ENCODE data around the gene SDF4. TPM values are rescaled to one million over a fixed set of nuclear protein-coding genes. Genes with fewer than 3 reads are reported as not detected.

The SDF4 gene
- total and polyA plus RNA-seq, 2 experiments from 2014 or later: 45.0 to 62.6 TPM

DNA sequence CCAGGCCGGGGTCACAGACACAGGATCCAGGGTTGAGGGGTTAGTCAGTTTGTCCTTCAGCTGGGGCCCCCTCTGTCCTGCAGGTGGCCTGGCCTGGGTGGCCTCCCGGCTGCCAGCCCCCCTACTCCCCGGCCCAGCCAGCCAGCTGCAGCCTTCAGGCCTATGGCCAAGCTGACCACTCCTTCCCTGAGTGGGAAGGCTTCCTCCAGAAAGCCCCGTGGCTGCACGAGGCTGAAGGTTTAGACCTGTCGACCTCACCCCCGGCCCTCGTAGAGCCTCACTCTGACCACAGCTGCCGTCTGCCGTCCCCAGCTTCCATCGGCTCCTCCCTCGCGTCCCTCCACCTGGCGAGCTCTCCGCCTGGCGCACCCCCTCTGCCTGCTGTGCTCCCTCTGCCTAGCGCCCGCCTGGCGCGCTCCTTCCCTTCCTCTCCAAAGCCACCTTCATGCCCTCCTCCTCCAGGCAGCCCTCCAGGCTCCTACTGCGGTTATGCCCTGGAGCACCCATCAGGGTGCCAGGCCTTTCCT lies 48.5 kb downstream of the SDF4 start (continued):
- TF ChIP-seq, protein P1, sequence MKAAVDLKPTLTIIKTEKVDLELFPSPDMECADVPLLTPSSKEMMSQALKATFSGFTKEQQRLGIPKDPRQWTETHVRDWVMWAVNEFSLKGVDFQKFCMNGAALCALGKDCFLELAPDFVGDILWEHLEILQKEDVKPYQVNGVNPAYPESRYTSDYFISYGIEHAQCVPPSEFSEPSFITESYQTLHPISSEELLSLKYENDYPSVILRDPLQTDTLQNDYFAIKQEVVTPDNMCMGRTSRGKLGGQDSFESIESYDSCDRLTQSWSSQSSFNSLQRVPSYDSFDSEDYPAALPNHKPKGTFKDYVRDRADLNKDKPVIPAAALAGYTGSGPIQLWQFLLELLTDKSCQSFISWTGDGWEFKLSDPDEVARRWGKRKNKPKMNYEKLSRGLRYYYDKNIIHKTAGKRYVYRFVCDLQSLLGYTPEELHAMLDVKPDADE (IDR thresholded peaks at IDR 0.05): no peak
- TF ChIP-seq ZNF114 (CRISPR knock-in tag; IDR thresholded peaks at IDR 0.05) (no peak), JUNB (IDR thresholded peaks at IDR 0.05; ENCODE audit: unreplicated experiment) (no peak), STAT1 (IDR thresholded peaks at IDR 0.05; ENCODE audit: unreplicated experiment) (no peak), EZH2phosphoT487 (IDR thresholded peaks at IDR 0.05; ENCODE audit: unreplicated experiment) (no peak), NANOG (IDR thresholded peaks at IDR 0.05; ENCODE audit: borderline replicate concordance) (no peak), POLR2AphosphoS5 (IDR thresholded peaks at IDR 0.05; ENCODE audit: low read depth) (no peak)
- TF ChIP-seq, protein P2, sequence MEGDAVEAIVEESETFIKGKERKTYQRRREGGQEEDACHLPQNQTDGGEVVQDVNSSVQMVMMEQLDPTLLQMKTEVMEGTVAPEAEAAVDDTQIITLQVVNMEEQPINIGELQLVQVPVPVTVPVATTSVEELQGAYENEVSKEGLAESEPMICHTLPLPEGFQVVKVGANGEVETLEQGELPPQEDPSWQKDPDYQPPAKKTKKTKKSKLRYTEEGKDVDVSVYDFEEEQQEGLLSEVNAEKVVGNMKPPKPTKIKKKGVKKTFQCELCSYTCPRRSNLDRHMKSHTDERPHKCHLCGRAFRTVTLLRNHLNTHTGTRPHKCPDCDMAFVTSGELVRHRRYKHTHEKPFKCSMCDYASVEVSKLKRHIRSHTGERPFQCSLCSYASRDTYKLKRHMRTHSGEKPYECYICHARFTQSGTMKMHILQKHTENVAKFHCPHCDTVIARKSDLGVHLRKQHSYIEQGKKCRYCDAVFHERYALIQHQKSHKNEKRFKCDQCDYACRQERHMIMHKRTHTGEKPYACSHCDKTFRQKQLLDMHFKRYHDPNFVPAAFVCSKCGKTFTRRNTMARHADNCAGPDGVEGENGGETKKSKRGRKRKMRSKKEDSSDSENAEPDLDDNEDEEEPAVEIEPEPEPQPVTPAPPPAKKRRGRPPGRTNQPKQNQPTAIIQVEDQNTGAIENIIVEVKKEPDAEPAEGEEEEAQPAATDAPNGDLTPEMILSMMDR (conservative IDR thresholded peaks at IDR 0.05; ENCODE audit: low read depth in 2 of 2): no peak

DNA sequence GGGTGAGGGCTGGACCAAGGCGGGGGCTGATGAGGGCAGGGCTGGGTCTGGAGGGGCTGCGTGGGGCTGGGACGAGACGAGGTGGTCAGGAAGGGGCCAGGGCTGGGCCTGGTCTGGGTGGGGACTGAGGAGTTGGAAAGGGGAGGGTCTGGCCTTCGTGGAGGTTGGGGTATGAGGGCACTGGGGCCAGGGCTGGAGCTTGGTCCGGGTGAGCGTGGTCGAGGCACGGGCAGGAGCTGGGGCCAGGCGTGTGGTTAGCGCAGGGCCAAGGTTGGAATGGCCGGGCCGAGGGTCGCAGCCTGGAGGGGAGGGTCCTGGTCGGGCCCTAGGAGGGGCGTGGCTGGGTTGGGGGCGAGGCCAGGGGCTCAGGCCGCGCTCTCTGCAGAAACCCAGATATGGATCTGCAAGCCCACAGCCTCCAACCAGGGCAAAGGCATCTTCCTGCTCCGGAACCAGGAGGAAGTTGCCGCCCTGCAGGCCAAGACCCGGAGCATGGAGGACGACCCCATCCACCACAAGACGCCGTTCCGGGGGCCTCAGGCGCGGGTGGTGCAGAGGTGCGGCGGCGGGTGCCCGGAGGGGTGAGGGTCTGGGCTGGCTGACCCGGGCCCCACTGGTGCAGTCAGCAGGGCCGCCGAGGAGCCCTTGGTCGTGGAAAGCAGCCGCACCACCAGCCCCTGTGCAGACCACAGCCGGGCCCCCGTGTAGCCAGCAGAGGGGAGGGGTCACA lies 49.1 kb downstream of the SDF4 start:
- no peaks in the 10 kb centered on the region for H3K36me3 Mint-ChIP-seq (ENCODE audit: low read depth)
- no peaks in the 10 kb centered on the region for H3K9me3 Mint-ChIP-seq
- Histone ChIP-seq H3K79me2 (replicated peaks; ENCODE audit: insufficient read depth) (no peaks in the 10 kb centered on the region), H3K9me2 (ENCODE audit: insufficient read depth) (no peaks in the 10 kb centered on the region), H2AFZ (no peak overlapping the region), H3K4me2 (no peak overlapping the region), H3F3A (replicated peaks; ENCODE audit: low read depth) (no peaks in the 10 kb centered on the region), H3K4me3 (no peak overlapping the region), H3K27me3 (ENCODE audit: insufficient read depth) (no peaks in the 10 kb centered on the region), H4K20me1 (replicated peaks; ENCODE audit: insufficient read depth) (no peaks in the 10 kb centered on the region), H3K4me1 (ENCODE audit: insufficient read depth) (no peaks in the 10 kb centered on the region), H3K27ac (ENCODE audit: low read depth) (no peak overlapping the region), H3K36me3 (ENCODE audit: insufficient read depth) (no peaks in the 10 kb centered on the region)
- H3K27me3 Mint-ChIP-seq (ENCODE audit: insufficient read depth, low read depth, poor library complexity): peaks cover 5% of the 10 kb centered on the region
- no peak overlapping the region for H3K27ac Mint-ChIP-seq
- H3K4me3 Mint-ChIP-seq: no peak overlapping the region
- no peaks in the 10 kb centered on the region for H3K4me1 Mint-ChIP-seq
- DNase-seq (ENCODE audit: low spot score) (peak; percentile 22), ATAC-seq (peak; percentile 48)
- TF ChIP-seq NANOG (IDR thresholded peaks at IDR 0.05; ENCODE audit: borderline replicate concordance) (no peak), CREB1 (CRISPR knock-in tag; IDR thresholded peaks at IDR 0.05; ENCODE audit: low read depth) (no peak), ZNF331 (CRISPR knock-in tag; IDR thresholded peaks at IDR 0.05; ENCODE audit: low read depth) (no peak), ZNF114 (CRISPR knock-in tag; IDR thresholded peaks at IDR 0.05) (no peak), JUNB (IDR thresholded peaks at IDR 0.05; ENCODE audit: unreplicated experiment) (no peak), STAT1 (IDR thresholded peaks at IDR 0.05; ENCODE audit: unreplicated experiment) (no peak), EZH2 (IDR thresholded peaks at IDR 0.05; ENCODE audit: low read depth, unreplicated experiment) (no peak), POLR2AphosphoS5 (IDR thresholded peaks at IDR 0.05; ENCODE audit: low read depth) (no peak), EZH2phosphoT487 (IDR thresholded peaks at IDR 0.05; ENCODE audit: unreplicated experiment) (no peak)
- TF ChIP-seq, protein P2 (conservative IDR thresholded peaks at IDR 0.05; ENCODE audit: low read depth in 2 of 2): no peak
- TF ChIP-seq, protein P3, sequence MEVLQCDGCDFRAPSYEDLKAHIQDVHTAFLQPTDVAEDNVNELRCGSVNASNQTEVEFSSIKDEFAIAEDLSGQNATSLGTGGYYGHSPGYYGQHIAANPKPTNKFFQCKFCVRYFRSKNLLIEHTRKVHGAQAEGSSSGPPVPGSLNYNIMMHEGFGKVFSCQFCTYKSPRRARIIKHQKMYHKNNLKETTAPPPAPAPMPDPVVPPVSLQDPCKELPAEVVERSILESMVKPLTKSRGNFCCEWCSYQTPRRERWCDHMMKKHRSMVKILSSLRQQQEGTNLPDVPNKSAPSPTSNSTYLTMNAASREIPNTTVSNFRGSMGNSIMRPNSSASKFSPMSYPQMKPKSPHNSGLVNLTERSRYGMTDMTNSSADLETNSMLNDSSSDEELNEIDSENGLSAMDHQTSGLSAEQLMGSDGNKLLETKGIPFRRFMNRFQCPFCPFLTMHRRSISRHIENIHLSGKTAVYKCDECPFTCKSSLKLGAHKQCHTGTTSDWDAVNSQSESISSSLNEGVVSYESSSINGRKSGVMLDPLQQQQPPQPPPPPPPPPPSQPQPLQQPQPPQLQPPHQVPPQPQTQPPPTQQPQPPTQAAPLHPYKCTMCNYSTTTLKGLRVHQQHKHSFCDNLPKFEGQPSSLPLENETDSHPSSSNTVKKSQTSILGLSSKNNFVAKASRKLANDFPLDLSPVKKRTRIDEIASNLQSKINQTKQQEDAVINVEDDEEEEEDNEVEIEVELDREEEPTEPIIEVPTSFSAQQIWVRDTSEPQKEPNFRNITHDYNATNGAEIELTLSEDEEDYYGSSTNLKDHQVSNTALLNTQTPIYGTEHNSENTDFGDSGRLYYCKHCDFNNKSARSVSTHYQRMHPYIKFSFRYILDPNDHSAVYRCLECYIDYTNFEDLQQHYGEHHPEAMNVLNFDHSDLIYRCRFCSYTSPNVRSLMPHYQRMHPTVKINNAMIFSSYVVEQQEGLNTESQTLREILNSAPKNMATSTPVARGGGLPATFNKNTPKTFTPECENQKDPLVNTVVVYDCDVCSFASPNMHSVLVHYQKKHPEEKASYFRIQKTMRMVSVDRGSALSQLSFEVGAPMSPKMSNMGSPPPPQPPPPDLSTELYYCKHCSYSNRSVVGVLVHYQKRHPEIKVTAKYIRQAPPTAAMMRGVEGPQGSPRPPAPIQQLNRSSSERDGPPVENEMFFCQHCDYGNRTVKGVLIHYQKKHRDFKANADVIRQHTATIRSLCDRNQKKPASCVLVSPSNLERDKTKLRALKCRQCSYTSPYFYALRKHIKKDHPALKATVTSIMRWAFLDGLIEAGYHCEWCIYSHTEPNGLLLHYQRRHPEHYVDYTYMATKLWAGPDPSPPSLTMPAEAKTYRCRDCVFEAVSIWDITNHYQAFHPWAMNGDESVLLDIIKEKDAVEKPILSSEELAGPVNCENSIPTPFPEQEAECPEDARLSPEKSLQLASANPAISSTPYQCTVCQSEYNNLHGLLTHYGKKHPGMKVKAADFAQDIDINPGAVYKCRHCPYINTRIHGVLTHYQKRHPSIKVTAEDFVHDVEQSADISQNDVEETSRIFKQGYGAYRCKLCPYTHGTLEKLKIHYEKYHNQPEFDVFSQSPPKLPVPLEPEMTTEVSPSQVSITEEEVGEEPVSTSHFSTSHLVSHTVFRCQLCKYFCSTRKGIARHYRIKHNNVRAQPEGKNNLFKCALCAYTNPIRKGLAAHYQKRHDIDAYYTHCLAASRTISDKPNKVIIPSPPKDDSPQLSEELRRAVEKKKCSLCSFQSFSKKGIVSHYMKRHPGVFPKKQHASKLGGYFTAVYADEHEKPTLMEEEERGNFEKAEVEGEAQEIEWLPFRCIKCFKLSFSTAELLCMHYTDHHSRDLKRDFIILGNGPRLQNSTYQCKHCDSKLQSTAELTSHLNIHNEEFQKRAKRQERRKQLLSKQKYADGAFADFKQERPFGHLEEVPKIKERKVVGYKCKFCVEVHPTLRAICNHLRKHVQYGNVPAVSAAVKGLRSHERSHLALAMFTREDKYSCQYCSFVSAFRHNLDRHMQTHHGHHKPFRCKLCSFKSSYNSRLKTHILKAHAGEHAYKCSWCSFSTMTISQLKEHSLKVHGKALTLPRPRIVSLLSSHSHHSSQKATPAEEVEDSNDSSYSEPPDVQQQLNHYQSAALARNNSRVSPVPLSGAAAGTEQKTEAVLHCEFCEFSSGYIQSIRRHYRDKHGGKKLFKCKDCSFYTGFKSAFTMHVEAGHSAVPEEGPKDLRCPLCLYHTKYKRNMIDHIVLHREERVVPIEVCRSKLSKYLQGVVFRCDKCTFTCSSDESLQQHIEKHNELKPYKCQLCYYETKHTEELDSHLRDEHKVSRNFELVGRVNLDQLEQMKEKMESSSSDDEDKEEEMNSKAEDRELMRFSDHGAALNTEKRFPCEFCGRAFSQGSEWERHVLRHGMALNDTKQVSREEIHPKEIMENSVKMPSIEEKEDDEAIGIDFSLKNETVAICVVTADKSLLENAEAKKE (CRISPR knock-in tag; IDR thresholded peaks at IDR 0.05): no peak
